Measurements from ENCODE around the gene DCAF15.

Gene DCAF15

DNA sequence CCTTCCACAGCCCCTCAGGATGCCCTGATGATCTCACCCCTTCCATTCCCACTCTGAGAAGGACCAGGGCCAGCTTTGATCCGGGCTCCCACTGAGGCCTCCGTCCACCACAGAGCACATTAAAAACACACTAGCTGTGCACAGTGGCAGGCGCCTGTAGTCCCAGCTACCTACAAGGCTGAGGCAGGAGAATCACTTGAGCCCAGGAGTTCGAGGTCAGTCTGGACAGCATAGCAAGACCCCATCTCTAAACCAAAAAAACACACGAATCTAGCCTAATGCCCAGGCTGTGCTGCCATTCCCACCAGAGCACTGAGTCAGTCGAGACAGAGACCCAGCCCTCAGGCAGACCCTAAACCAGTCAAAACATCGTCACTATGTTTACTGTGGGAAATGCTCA is 39.7 kb downstream of the DCAF15 start:
- DNase-seq = no peak

- DNase-seq = no peak
Measured at GRCh38 chr19:13993590-13994300, 41.4 kb downstream of the DCAF15 start.

DNA sequence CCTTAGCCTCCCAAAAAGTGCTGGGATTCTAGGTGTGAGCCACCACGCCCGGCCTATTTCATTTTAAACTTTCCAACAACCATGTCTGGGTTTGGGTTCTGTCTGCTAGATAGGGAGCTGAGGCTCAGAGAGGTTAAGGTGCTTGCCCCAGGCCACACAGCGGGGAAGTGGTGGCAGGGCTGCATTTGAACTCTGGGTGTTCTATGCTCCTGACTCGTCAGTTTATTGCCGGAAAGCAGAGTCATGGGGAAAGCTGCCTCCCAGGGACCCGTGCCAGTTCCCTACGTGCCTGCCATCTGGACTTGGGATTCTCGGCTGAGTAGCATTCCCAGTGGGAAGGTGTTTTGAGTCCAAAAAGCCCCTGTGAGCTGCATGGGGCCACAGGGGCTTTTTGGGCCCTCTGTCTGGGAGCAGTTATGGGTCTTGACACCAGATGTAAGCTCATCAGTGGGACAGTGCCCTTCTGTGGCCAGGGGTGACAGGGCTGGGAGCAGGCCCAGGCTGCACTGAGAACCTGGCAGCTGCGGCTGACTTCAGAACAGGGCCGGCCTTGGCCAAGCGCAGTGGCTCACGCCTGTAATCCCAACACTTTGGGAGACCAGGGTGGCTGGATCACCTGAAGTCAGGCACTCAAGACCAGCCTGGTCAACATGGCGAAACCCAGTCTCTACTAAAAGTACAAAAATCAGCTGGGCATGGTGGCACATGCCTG is 42.9 kb downstream of the DCAF15 start:
- DNase-seq = peak in 14 of 51 donors; percentile 10 to 51 (median 36)

GRCh38 chr19:13995878-13996765 is 43.8 kb downstream of the DCAF15 start:
- no peak for DNase-seq

DNA sequence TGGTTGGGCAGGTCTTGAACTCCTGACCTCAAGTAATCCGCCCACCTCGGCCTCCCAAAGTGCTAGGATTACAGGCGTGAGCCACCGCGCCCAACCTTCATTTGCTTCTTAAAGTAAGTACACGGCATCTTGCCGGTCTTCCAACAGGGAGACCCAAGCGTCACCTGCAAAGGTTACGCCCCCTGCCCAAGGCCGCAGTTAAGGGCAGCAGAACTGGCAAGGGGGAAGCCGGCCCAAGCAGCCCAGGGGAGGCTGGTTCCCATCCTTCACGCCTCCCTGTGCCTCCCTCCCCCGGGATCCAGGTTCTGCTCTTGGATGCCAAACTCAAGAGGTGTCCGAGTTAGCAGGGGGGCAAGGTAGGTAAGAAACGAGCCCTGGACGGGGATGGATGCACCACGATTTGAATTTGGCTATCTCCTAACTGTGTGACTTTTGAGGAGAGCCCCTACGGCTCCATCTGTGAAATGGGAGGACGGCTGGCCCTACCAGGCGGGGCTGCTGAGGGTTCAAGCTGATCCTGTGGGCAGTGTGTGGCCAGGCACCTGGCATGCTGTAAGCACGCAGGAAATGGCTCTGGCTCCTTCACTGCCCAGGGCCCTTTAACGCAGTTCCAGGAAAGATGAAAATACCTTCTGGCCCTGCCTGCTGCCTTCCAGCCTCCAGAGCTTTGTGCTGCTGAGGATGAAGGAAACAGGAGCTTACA is 44.8 kb downstream of the DCAF15 start:
- DNase-seq = no peak

DNA sequence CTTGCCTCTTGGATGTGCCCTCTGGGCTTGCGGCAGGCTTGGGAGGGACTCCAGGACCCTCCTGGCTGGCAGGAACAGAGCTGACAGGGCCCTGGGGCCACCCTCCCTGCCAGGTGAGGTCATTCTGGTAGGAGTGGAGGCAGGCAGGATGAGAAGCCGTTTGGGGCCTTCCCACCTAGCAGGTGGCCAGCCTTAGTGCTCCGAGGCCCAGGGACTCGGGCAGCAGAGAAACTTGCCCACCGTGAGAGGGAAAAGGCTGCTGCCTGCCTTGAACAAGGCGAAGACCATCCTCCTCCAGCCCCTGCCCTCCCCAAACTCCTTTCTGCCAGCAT is 45.3 kb downstream of the DCAF15 start:
- DNase-seq = no peak

DNA sequence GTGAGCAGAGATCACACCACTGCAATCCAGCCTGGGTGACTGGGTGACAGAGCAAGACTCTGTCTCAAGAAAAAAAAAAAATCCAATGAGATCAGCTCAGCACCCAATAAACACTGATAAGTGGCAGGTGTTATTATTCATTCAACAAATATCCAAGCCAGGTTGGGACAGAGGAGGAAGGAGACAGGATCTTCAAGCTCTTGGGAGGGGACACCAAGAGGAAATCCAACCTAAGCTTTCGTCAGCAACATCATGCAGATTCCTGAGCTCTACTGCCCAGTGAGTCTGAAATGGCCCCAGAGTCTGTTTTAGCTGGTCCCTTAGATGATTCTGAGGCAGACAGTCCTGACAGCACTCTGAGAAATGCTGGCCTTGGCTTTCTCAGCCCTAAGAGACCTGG is 46.1 kb downstream of the DCAF15 start:
- DNase-seq = no peak

- no peak for DNase-seq
Measured at GRCh38 chr19:13999085-13999484, 46.8 kb downstream of the DCAF15 start.

GRCh38 chr19:14000691-14001375 is 48.5 kb downstream of the DCAF15 start:
- no peak for DNase-seq

- DNase-seq = peak in 6 of 51 donors; percentile 10 to 29 (median 16)
Measured at GRCh38 chr19:14002571-14003250, 50.4 kb downstream of the DCAF15 start.

GRCh38 chr19:14003251-14004055 is 51.1 kb downstream of the DCAF15 start:
- DNase-seq = no peak

DNA sequence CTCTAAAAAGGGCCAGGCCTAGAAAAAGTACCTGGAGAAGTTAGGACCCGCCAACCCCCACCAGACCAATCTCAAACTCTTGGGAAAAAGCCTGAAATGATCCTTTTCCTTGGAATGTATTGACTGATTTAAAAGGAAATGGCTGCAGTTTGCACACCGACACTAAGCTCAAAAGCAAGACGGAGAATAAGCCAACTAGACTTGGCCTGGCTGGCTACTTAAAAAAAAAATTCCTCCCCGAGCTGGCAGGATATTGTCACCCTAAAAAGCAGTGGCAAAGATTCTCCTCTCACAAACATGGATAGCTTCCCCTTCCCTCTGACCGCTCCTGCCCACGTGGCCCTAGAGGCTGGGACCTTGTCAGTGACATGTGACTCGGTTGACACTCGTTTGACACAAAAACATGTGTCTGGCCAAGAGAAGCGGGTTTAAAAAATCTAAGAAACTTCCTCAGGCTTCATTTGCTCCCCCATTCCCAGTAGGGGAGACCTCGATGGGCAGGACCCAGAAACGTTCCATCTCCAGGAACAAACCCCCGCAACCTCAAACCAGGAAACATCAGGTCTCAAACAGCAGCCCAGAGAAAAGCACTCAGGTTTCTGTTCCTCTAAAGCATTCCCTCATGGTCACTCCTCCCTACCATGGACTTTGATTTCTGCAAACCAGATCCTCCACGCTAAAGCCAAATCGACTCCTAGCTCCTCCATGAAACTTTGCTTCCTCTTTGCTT is 52.5 kb downstream of the DCAF15 start:
- peak in 40 of 51 donors; percentile 9 to 70 (median 39) for DNase-seq

DNA sequence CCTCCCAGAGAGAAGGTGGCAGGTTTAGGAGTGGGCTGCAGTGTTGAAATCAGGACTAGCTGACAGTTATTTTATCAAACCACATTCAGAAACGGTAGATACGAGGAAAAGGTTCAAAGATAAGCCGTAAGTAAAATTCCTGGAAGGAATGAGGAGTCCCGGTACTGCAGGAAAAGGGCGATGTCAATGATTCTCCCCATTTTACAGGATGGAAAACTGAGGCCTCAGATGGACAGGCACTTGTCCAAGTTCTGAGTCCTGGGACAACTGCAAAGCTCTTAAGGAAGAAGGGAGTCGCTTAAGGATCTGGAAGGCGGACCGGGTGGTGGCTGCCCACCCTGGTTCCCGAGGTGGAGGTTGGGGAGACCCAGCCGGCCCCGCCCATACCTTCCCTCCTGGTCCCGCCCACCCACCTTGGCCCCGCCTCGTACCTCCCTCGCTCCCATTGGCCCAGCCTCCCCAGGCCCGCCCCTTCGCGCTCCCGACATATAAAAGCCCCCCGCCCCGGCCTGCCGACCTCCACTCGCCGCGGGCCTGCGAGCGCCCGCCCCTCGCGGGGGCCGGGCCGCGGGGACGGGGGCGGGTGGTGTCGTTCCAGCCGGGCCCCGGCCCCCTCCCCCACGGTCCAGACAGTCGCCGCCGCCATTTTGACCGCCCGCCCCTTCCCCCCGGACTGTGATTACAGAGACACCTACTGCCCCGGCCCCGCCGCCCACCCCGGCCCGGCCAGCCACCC is 53.2 kb downstream of the DCAF15 start:
- DNase-seq = peak in 49 of 51 donors; percentile 27 to 87 (median 72)

- DNase-seq = peak; percentile 91 to 100 (median 99)
Measured at GRCh38 chr19:14006085-14006765, 53.9 kb downstream of the DCAF15 start, which contains the start of gene RFX1. Gene RFX1, minus strand, starts transcription at chr19:14006320. Its CDS starts 12,477 bp downstream, at chr19:13993843.

GRCh38 chr19:14006766-14007562 is 54.7 kb downstream of the DCAF15 start:
- peak in 21 of 51 donors; percentile 78 to 99 (median 91) for DNase-seq

Measured in hypothalamus (tissue), 51 donors.